ENCODE data around the gene DISC1.

Gene DISC1

GRCh38 chr1:232017759-232018158, 391.2 kb downstream of the DISC1 start:
- DNase-seq (ENCODE audit: low spot score): no peak
- H3K4me1 ChIP-seq (ENCODE audit: control insufficient read depth in 2 of 2, insufficient read depth in 1 of 2, low read depth in 1 of 2, low read length in 2 of 2): peaks cover 0 to 3% of the 10 kb centered on the region in 2 donors
- no peak overlapping the region for H2AK5ac ChIP-seq (ENCODE audit: low read depth, low read length)
- H4K8ac ChIP-seq (ENCODE audit: low read depth, low read length): no peak overlapping the region
- no peaks in the 10 kb centered on the region for H3K9me3 ChIP-seq (replicated peaks in 1 of 2; ENCODE audit: control insufficient read depth in 2 of 2, insufficient read depth in 1 of 2, low read depth in 1 of 2, low read length in 2 of 2)
- H2BK15ac ChIP-seq (ENCODE audit: low read length): no peak overlapping the region
- H2BK12ac ChIP-seq (ENCODE audit: low read length): no peak overlapping the region
- no peak overlapping the region for H2AFZ ChIP-seq (ENCODE audit: low read length)
- H3K4ac ChIP-seq (ENCODE audit: low read length): no peak overlapping the region
- no CpG with 5 or more reads among the region's 1 CpG for WGBS, 2 donors (ENCODE audit: extremely low coverage in 2 of 2, insufficient read length in 2 of 2, insufficient replicate concordance in 1 of 2)
- no peaks in the 10 kb centered on the region for H3K27me3 ChIP-seq (ENCODE audit: control insufficient read depth in 3 of 3, insufficient read depth in 3 of 3, low read depth in 1 of 3, low read length in 3 of 3)
- H3K27ac ChIP-seq (replicated peaks; ENCODE audit: low read length): no peak overlapping the region
- no peaks in the 10 kb centered on the region for H3K36me3 ChIP-seq (replicated peaks in 1 of 2; ENCODE audit: control insufficient read depth in 2 of 2, insufficient read depth in 2 of 2, low read length in 2 of 2)
- no peak overlapping the region for H3K9ac ChIP-seq (ENCODE audit: low read depth, low read length, poor library complexity)
- H3K14ac ChIP-seq (ENCODE audit: low read length): no peak overlapping the region
- H3K18ac ChIP-seq (ENCODE audit: low read length): no peak overlapping the region
- H2BK120ac ChIP-seq (ENCODE audit: low read depth, low read length): no peak overlapping the region
- H2BK5ac ChIP-seq (ENCODE audit: low read length): no peak overlapping the region
- no peak overlapping the region for H3K23ac ChIP-seq (ENCODE audit: low read depth, low read length, poor library complexity)
- no peak overlapping the region for H4K91ac ChIP-seq (ENCODE audit: low read depth, low read length, poor library complexity)
- H3K4me2 ChIP-seq (ENCODE audit: insufficient read depth, low read length, poor library complexity, severe bottlenecking): no peak overlapping the region
- H3K4me3 ChIP-seq (ENCODE audit: low read length in 2 of 2): no peak overlapping the region
- no peaks in the 10 kb centered on the region for H3K79me1 ChIP-seq (ENCODE audit: low read depth, low read length)

GRCh38 chr1:232018231-232019025, 391.8 kb downstream of the DISC1 start:
- no peak overlapping the region for H2AFZ ChIP-seq (ENCODE audit: low read length)

GRCh38 chr1:232019026-232019340, 392.4 kb downstream of the DISC1 start:
- no peak overlapping the region for H3K4me3 ChIP-seq (ENCODE audit: low read length in 2 of 2)
- H2BK12ac ChIP-seq (ENCODE audit: low read length): no peak overlapping the region
- H3K79me1 ChIP-seq (ENCODE audit: low read depth, low read length): no peaks in the 10 kb centered on the region
- no peak overlapping the region for H3K27ac ChIP-seq (replicated peaks; ENCODE audit: low read length)
- no peak overlapping the region for H2AFZ ChIP-seq (ENCODE audit: low read length)
- no peaks in the 10 kb centered on the region for H3K9me3 ChIP-seq (replicated peaks in 1 of 2; ENCODE audit: control insufficient read depth in 2 of 2, insufficient read depth in 1 of 2, low read depth in 1 of 2, low read length in 2 of 2)
- no peak overlapping the region for H2BK120ac ChIP-seq (ENCODE audit: low read depth, low read length)
- no peaks in the 10 kb centered on the region for H3K27me3 ChIP-seq (ENCODE audit: control insufficient read depth in 3 of 3, insufficient read depth in 3 of 3, low read depth in 1 of 3, low read length in 3 of 3)
- H4K91ac ChIP-seq (ENCODE audit: low read depth, low read length, poor library complexity): no peak overlapping the region
- no peak overlapping the region for H3K4ac ChIP-seq (ENCODE audit: low read length)
- H3K14ac ChIP-seq (ENCODE audit: low read length): no peak overlapping the region
- H2AK5ac ChIP-seq (ENCODE audit: low read depth, low read length): no peak overlapping the region
- H3K36me3 ChIP-seq (replicated peaks in 1 of 2; ENCODE audit: control insufficient read depth in 2 of 2, insufficient read depth in 2 of 2, low read length in 2 of 2): no peaks in the 10 kb centered on the region
- H3K18ac ChIP-seq (ENCODE audit: low read length): no peak overlapping the region
- no peak overlapping the region for H3K9ac ChIP-seq (ENCODE audit: low read depth, low read length, poor library complexity)
- no CpG with 5 or more reads among the region's 5 CpGs for WGBS, 2 donors (ENCODE audit: extremely low coverage in 2 of 2, insufficient read length in 2 of 2, insufficient replicate concordance in 1 of 2)
- no peak overlapping the region for H4K8ac ChIP-seq (ENCODE audit: low read depth, low read length)
- H2BK5ac ChIP-seq (ENCODE audit: low read length): no peak overlapping the region
- no peak overlapping the region for H3K23ac ChIP-seq (ENCODE audit: low read depth, low read length, poor library complexity)
- H3K4me2 ChIP-seq (ENCODE audit: insufficient read depth, low read length, poor library complexity, severe bottlenecking): no peak overlapping the region
- H3K4me1 ChIP-seq (ENCODE audit: control insufficient read depth in 2 of 2, insufficient read depth in 1 of 2, low read depth in 1 of 2, low read length in 2 of 2): no peaks in the 10 kb centered on the region
- DNase-seq (ENCODE audit: low spot score): no peak
- no peak overlapping the region for H2BK15ac ChIP-seq (ENCODE audit: low read length)

More at GRCh38 chr1:232018231-232019025, 391.8 kb downstream of the DISC1 start:
- no peak overlapping the region for H2BK5ac ChIP-seq (ENCODE audit: low read length)
- no peak overlapping the region for H2BK120ac ChIP-seq (ENCODE audit: low read depth, low read length)
- H4K8ac ChIP-seq (ENCODE audit: low read depth, low read length): no peak overlapping the region
- H3K4ac ChIP-seq (ENCODE audit: low read length): no peak overlapping the region
- no CpG with 5 or more reads among the region's 3 CpGs for WGBS, 2 donors (ENCODE audit: extremely low coverage in 2 of 2, insufficient read length in 2 of 2, insufficient replicate concordance in 1 of 2)
- H2BK12ac ChIP-seq (ENCODE audit: low read length): no peak overlapping the region
- no peak overlapping the region for H3K18ac ChIP-seq (ENCODE audit: low read length)
- H4K91ac ChIP-seq (ENCODE audit: low read depth, low read length, poor library complexity): no peak overlapping the region
- H3K36me3 ChIP-seq (replicated peaks in 1 of 2; ENCODE audit: control insufficient read depth in 2 of 2, insufficient read depth in 2 of 2, low read length in 2 of 2): no peaks in the 10 kb centered on the region
- H3K27me3 ChIP-seq (ENCODE audit: control insufficient read depth in 3 of 3, insufficient read depth in 3 of 3, low read depth in 1 of 3, low read length in 3 of 3): no peaks in the 10 kb centered on the region
- H3K4me3 ChIP-seq (ENCODE audit: low read length in 2 of 2): no peak overlapping the region
- H3K4me1 ChIP-seq (ENCODE audit: control insufficient read depth in 2 of 2, insufficient read depth in 1 of 2, low read depth in 1 of 2, low read length in 2 of 2): no peaks in the 10 kb centered on the region
- no peak overlapping the region for H3K4me2 ChIP-seq (ENCODE audit: insufficient read depth, low read length, poor library complexity, severe bottlenecking)
- H3K27ac ChIP-seq (replicated peaks; ENCODE audit: low read length): no peak overlapping the region
- no peak overlapping the region for H3K23ac ChIP-seq (ENCODE audit: low read depth, low read length, poor library complexity)
- no peak for DNase-seq (ENCODE audit: low spot score)
- H3K79me1 ChIP-seq (ENCODE audit: low read depth, low read length): no peaks in the 10 kb centered on the region
- no peak overlapping the region for H3K14ac ChIP-seq (ENCODE audit: low read length)
- no peak overlapping the region for H3K9ac ChIP-seq (ENCODE audit: low read depth, low read length, poor library complexity)
- H2AK5ac ChIP-seq (ENCODE audit: low read depth, low read length): no peak overlapping the region
- no peak overlapping the region for H2BK15ac ChIP-seq (ENCODE audit: low read length)
- H3K9me3 ChIP-seq (replicated peaks in 1 of 2; ENCODE audit: control insufficient read depth in 2 of 2, insufficient read depth in 1 of 2, low read depth in 1 of 2, low read length in 2 of 2): no peaks in the 10 kb centered on the region

- Histone ChIP-seq H3K9me3 (replicated peaks in 1 of 2; ENCODE audit: control insufficient read depth in 2 of 2, insufficient read depth in 1 of 2, low read depth in 1 of 2, low read length in 2 of 2) (no peaks in the 10 kb centered on the region), H3K18ac (ENCODE audit: low read length) (no peak overlapping the region), H3K79me1 (ENCODE audit: low read depth, low read length) (no peaks in the 10 kb centered on the region), H3K9ac (ENCODE audit: low read depth, low read length, poor library complexity) (no peak overlapping the region), H3K27me3 (ENCODE audit: control insufficient read depth in 3 of 3, insufficient read depth in 3 of 3, low read depth in 1 of 3, low read length in 3 of 3) (no peaks in the 10 kb centered on the region), H3K23ac (ENCODE audit: low read depth, low read length, poor library complexity) (no peak overlapping the region), H3K14ac (ENCODE audit: low read length) (no peak overlapping the region), H3K4me1 (ENCODE audit: control insufficient read depth in 2 of 2, insufficient read depth in 1 of 2, low read depth in 1 of 2, low read length in 2 of 2) (peaks cover 0 to 2% of the 10 kb centered on the region in 2 donors), H3K27ac (replicated peaks; ENCODE audit: low read length) (no peak overlapping the region), H2AFZ (ENCODE audit: low read length) (no peak overlapping the region), H2BK12ac (ENCODE audit: low read length) (no peak overlapping the region), H2BK120ac (ENCODE audit: low read depth, low read length) (no peak overlapping the region), H3K36me3 (replicated peaks in 1 of 2; ENCODE audit: control insufficient read depth in 2 of 2, insufficient read depth in 2 of 2, low read length in 2 of 2) (no peaks in the 10 kb centered on the region), H4K8ac (ENCODE audit: low read depth, low read length) (no peak overlapping the region), H2AK5ac (ENCODE audit: low read depth, low read length) (no peak overlapping the region), H2BK5ac (ENCODE audit: low read length) (no peak overlapping the region), H3K4me3 (ENCODE audit: low read length in 2 of 2) (no peak overlapping the region), H2BK15ac (ENCODE audit: low read length) (no peak overlapping the region), H3K4me2 (ENCODE audit: insufficient read depth, low read length, poor library complexity, severe bottlenecking) (no peak overlapping the region), H3K4ac (ENCODE audit: low read length) (no peak overlapping the region), H4K91ac (ENCODE audit: low read depth, low read length, poor library complexity) (no peak overlapping the region)
- DNase-seq (ENCODE audit: low spot score): no peak
- no CpG with 5 or more reads among the region's 1 CpG for WGBS, 2 donors (ENCODE audit: extremely low coverage in 2 of 2, insufficient read length in 2 of 2, insufficient replicate concordance in 1 of 2)
Observed at GRCh38 chr1:232020352-232020751, 393.8 kb downstream of the DISC1 start.

Measured in neuronal stem cell (in vitro differentiated cells).